Stomach (tissue), 4 donors: ENCODE results near the gene AATK.

Source experiments
- CTCF ChIP-seq, 7 experiments: fragments of 450-650 bp in 4 of 7; fragments of 200-600 bp in 3 of 7; sonication (generic) in 3 of 7; IDR thresholded peaks; one replicate each; pipeline ENCODE4 v1.5.1; 2016 to 2019; ENCODE audit warnings: antibody characterized with exemption in 7 of 7, control low read depth in 2 of 7, mild to moderate bottlenecking in 1 of 7
- EP300 ChIP-seq: sonication (generic); formaldehyde crosslinking; IDR thresholded peaks from one replicate; pipeline ENCODE4 v1.6.1; 2017; ENCODE audit warnings: antibody characterized with exemption
- POLR2A ChIP-seq, 4 donors: fragments of 450-650 bp; IDR thresholded peaks; one replicate each; pipeline ENCODE4 v1.6.1; 2016; ENCODE audit warnings: antibody characterized with exemption in 4 of 4, control low read depth in 2 of 4, mild to moderate bottlenecking in 1 of 4, moderate library complexity in 1 of 4
- POLR2AphosphoS5 ChIP-seq, 3 donors: sonication (generic); formaldehyde crosslinking; IDR thresholded peaks; one replicate each; pipeline ENCODE4 v1.6.1; 2016; ENCODE audit warnings: antibody characterized with exemption in 3 of 3

- TF ChIP-seq POLR2AphosphoS5 (IDR thresholded peaks at IDR 0.05) (no peak), CTCF (IDR thresholded peaks at IDR 0.05) (no peak), EP300 (no peak), POLR2A (IDR thresholded peaks at IDR 0.05) (no peak)
Observed at GRCh38 chr17:81070541-81071246, 95.3 kb downstream of the AATK start.
